Activated naive CD4-positive, alpha-beta T cell (primary cell): ENCODE data around the gene MISFA.
"Not testable (repeated sequence)": the region's sequence is repeated elsewhere in the genome, so short reads cannot be mapped to it uniquely, and the experiment has no call there.

Source experiments
- DNase-seq, 4 experiments: peaks; one replicate each; lab custom pipeline; 2025; lab: John Stamatoyannopoulos, UW

Gene MISFA

DNA sequence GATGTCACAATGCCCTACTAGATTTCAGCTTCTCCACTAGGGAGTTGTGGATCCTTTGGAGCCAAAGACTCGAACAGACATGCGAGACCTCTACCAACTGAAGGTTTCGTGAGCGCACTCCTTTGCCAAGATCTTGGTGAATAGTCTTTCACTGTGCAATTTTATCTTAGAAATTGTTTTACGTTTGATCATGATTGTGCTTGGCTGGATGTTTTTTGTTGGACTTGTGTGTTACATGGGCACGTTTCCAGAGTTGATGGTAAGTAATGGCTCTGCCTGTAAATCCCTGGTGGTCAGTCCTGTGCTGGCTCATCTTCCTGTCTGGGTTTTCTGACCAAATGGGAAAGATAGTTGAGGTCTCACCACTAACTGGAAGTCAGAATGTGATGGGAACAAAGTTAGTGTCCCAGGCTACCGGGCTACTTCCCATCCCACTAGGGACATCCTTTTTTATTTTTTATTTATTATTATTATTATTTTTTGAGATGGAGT is at the start of gene MISFA:
MISFA (plus strand) TSS at position 51 of the 492 bp plus-strand sequence; CDS start at position 191, 140 bp downstream.
- no peak for DNase-seq

DNA sequence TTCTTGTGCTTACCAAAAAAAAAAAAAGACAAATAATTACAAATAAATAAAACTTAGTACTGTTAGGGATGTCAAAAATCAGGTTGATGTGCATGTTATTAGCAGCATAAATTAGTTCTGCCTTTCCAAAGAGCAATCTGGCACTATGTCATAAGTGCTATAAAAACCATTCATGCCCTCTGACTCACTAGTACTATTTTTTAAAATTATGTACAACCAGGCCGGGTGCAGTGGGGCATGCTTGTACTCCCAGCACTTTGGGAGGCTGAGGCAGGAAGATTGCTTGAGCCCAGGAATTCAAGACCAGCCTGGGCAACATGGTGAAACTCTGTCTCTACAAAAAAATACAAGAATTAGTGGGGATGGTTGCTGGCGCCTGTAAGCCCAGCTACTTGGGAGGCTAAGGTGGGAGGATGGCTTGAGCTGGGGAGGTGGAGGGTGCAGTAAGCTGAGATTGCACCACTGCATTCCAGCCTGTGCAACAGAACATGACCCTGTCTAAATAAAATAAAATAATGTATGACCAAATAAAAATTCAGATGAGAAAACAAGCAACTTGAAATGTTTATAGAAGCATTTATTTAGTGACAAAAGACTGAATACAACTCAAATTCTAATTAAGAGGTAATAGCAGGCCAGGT is 36.4 kb upstream of the MISFA start:
- DNase-seq = no peak

DNA sequence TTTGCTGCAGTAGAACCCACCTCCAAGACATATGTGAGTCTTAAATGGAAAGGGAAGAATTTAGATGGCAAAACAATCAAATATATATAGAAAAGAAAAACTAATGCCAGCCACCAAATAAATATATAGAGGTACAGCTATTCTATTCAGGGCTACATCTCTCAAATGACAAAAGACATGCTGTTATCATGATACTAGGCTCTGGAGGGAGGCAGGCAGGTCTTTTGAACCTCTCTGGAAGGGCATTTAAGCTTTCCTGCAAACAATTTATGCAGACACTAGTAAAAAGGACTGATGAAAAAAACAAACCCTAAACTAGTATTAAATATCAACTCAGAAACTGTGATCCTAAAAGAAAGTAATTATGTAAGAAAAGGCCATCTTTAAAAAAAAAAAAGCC is 35.4 kb upstream of the MISFA start:
- DNase-seq = no peak

DNA sequence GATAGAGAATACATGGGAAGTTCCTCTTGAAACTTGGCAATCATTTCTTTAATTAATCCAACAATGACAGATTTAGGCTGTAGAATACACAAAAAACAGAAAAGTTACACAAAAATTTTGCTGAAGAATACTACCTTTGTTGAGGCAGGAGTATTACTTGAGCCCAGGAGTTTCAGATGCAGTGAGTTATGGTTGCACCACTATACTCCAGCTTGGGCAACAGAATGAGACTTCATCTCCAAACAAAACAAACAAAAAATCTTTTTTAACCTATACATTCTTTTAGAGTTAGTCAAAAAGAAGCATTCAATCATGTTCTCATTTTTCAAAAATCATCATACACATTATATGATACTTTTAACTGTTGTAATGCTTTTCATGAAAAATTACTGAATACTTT is 33.2 kb upstream of the MISFA start:
- no peak for DNase-seq

DNA sequence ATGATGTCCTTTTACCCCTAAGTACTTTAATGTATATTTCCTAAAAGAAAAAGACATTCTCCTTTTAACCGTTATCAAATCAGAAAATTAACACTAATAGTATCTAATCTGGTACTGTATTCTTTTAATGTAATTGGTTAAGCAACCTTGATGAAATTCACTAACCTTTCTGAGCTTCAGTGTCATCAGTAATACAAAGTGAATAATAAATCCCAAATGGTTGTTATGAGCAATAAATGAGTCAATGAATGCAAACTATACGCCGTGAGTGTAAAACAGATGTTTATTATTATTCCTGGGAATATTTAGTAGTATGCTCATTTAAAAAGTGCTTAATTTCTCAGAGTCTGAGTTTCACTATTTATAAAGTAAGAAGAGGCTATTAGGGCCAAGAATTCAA is 32.5 kb upstream of the MISFA start:
- DNase-seq = no peak

DNA sequence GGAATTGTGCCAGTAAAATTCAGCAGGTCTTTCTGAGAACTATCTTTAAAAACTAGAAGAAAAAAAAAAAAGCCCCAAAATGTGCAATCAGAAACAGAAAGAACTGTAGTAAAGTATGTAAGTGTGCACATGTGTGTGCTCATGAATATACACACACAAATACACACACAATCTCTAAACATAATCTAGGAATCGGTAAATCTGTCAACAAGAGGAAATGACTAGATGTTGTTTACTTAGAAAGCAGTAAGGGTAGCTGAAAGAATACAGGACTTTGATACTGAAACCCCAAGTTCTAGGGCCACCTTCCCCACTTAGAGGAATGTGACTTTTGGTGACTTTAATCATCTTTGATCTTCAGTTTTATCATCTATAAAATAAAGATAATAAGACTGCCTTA is 24.2 kb upstream of the MISFA start:
- DNase-seq = no peak

DNA sequence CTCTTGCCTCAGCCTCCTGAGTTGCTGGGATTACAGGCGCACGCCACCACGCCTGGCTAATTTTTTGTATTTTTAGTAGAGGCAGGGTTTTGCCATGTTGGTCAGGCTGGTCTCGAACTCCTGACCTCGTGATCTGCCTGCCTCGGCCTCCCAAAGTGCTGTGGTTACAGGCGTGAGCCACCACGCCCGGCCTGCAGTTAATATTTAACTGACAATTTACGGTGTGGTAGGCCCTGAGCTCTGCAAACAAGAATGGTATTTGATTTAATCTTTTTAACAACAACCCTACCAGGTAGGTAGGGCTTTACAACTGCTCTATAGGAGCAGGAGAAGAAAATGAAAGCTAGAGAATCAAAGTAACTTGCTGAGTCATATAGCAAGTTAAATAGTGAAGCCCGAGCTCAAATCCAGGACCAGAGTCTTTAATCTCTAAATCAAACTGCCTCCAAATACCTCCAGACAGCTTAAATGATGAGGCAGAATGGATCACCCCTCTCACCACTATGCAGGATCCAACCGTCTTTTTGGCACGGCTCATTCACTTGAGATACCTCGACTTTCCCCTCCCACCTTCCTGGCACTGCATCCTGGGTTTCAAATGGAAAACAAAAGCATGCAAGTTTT is 20.5 kb upstream of the MISFA start:
- DNase-seq = no peak

DNA sequence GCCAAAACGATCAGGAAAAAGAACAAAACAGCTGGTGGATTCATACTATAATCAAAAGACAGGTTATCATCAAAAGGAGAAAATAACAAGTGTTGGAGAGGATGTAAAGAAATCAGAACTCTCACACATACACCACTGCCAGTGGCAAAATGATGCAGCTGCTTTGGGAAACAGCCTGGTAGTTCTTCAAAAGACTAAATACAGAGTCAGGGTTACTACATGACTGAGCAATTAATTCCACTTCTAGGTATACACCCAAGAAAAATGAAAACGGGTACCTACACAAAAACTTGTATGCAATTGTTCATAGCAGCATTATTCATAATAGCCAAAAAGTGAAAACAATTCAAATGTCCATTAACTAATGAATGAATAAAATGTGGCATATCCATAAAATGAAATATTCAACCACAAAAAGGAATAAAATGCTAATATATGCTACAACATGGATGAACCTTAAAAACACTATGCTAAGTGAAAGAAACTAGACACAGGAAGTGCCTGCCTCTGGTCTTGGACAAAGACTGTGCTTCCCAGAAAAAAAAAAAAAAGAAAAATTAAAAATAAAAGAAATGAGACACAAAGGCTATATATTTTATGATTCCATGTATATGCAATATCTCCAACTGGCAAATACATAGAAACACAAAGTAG is 19.3 kb upstream of the MISFA start:
- DNase-seq = no peak

DNA sequence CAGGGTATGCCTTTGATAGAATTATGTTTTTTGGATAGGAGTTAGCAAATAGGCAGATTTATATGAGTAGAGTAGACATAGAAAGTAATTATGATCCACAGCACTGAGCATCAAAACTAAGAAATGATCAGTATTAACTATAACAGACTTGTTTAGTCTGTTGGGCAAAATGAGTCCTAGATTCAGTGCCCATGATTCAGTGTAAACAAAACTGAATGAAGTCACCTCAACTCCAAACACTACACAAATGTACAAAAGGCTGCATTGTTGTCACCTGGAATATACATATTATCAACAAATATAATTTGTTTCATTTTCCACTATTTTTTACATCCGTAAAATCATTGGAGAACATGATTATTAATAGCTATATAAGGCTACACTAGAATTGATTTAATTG is 17.8 kb upstream of the MISFA start:
- DNase-seq = no peak

DNA sequence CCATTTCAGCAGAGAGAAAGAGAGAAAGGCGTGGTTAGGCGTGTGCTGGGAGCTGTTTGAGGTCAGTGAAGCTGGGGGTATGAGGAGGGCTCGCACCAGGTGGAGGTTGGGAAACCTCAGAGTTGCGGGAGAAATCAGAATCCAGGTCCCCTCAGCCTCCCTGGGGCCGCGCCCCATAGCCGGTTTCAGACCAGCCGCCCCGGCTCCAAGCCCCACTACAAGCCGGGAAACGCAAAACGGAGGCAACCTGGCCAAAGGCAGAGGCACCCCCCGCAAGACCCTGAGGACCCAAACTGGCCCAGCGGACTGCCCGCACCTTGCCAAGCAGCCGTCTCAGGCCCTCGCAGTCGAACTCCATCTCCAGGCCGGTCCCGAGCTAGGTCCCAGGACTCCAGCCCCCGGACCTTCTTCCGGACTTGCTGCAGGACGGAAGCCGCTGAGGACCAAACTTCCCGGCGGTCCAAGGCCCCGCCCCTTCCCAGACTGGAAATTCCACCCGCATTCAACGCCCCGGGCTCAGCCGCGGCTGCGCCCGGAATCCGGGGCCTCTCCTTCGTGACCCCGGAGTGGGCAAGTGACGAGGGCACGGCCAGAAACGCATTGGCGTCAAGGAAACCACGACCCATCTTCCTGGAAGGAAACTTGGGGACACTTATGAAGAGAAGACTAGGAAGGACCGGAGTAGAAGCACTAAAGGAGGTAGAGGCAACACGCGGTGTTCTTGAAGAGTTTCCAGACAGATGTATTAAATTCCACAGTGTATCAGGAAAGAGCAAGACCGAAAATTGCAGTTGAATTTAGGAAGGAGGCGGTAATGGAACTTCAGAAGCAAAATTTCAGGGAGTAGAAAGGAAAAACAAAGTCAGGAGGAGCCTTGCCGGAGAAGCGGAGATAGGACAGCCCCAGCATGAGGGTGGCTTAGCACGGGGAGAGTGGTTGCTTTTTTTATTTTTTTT is 11.0 kb upstream of the MISFA start, which contains the start of gene UEVLD:
UEVLD (minus strand) TSS at position 438 of the 956 bp plus-strand sequence; CDS start at position 358, 80 bp downstream.
- peak; percentile 5 to 23 (median 15) for DNase-seq

DNA sequence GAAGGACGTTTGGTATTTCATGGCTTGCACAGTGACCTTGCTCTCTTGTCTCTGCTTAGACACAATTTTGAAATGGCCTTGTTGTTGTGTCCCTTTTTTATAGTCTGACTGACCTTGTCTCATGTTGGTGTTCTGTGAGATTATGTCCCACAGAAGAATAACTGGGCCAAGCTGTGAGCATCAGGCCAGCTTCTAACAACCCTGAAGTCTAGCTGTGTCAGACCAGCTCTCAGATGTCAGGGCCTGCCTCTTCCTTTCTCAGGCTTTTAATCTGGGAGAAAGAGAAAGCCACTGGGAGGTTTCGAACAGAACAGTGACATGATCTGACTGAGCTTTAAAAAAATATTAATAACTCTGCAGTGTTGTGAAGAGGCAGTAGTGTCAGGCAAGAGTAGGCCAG is 9.0 kb upstream of the MISFA start:
- DNase-seq = no peak

DNA sequence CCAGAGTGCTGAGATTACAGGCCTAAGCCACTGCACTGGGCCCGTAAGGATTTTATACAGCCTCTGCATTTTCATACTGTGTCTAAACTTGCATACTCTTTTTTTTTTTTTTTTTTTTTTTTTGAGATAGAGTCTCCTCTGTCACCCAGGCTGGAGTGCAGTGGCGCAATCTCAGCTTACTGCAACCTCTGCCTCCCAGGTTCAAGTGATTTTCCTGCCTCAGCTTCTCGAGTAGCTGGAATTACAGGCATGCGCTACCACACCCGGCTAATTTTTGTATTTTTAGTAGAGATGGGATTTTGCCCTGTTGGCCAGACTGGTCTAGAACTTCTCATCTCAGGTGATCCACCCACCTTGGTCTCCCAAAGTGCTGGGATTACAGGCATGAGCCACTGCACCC is 5.5 kb upstream of the MISFA start:
- not testable (repeated sequence) for DNase-seq

DNA sequence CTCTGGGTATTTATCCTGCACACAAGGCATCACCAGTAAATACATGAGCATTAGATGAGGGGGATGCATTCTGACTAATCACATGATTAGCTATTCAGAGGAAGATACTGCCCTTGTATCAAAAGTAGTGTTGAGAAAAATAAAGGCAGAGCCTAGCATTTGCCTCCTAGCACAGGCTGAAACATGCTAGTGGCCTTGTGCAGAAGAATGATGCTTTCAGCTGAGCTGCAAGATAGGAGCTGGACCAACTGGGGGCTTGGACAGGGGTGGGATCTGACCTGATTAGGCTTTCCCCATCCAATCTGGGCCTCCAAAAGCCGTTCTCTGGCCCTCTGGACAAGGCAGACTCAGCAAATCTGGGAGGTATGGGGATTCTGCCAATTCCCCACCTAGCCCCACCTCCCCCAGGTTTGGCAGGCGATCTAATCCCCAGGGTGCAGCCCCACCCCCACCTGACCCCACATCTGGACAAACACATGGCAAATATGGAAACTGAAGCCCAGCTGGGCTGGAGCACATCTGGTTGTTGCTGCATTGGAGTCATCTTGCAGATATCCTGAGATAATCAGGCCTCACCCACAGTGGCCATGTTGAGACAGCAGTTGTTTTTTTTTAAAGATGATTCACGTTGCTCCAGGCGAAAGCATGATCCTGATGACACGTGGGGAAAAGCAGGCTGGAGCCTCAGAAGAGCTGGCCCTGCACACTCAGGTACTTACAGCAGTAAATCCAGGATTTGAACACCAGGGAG is 4.4 kb upstream of the MISFA start:
- DNase-seq = no peak

DNA sequence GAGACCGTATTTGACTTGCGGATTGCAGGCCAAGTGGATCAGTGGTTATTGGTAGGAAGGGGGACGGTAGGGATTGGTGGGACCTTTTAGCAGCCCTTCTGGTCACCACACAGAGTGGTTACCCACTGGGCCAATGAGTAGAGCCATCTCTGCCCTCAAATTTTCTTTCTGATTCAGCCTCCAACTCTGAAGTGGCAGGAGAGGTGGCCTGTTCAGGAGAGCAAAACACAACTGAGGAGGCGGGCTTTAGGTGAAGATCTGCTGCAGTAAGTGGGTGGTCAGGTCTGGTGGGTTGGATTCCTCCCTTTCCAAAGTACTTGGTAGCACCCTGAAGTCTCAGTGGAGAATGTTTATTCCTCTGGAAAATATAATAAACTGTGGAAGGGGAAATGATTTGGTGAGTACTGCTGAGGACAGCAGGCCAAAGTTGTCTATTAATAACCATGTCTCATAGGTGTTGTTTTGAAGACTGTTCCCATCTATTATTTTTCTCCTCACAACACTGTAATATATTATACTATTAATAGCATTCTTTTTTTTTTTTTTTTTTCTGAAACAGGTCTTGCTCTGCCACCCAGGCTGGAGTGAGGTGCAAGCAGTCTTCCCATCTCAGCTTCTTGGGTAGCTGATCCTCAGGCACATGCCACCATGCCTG is 1.5 kb downstream of the MISFA start:
- no peak for DNase-seq

DNA sequence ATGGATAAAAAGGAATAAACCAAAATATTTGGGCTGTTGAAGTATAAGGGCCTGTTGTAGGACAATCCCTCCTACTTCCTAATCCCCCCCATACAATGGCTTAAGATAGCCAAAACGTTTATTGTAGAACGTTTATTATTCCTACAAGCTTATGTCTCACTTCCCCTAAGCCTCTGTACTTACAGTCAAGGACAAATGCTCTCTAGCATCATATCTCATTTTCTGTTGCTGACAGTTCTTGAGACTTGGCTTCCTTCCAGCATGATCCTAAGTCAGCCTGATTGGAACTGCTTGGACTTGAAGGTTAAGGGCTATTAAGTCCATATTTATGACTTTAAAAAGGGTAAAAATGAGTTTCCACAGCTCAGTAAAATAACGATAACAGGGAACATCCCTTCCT is 8.8 kb downstream of the MISFA start:
- DNase-seq = no peak

DNA sequence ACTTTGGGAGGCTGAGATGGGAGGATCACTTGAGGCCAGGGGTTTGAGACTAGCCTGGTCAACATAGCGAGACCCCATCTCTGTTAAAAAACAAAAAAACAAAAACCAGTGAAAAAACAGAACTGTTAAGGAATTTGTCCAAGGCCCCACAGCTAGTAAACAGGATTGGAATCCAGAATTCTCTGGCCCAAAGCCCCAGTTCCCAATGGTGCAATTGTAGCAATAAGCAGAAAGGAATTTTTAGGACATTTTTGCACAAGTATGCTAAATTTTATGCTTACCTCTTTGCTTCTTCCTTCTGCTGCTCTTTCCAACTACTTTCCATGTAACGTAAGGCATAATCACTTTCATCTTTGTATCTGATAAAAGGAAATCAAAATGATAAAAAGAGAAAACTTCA is 11.6 kb downstream of the MISFA start:
- DNase-seq = no peak

DNA sequence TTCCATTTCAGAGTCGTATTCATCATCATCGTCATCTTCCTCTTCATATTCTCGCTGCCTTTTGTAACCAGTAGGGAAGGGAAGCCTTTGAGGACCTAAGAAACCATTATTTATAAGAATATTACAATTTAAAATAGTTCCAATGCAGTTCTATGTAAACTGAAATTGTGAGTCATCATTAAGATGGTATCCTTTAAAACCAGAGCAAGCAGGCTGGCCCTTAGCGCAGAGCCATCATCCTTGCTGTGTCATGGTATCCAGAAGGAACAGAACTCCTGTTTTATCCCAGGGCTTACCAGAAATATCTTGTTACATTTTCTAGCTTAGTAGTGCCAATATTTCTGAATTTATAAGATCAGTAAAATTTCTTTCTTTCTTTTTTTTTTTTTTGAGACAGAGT is 12.8 kb downstream of the MISFA start:
- no peak for DNase-seq

DNA sequence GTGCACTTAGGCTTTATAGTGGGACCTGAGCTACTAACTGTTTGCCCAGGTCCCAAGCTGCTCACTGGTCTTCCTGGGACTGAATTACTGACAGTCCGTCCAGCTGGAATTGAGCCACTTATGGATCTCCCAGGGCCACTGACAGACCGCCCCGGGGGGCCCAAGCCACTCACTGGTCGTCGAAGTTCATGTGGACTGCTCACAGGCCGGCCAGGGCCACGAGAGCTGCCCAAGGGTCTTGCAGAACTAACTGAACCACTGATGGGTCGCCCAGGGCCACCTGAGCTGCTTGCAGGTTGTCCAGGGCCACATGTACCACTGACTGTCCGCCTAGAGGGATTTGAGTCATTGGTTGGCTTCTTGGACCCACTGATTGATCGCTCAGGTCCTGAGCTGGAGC is 15.1 kb downstream of the MISFA start:
- DNase-seq = no peak

DNA sequence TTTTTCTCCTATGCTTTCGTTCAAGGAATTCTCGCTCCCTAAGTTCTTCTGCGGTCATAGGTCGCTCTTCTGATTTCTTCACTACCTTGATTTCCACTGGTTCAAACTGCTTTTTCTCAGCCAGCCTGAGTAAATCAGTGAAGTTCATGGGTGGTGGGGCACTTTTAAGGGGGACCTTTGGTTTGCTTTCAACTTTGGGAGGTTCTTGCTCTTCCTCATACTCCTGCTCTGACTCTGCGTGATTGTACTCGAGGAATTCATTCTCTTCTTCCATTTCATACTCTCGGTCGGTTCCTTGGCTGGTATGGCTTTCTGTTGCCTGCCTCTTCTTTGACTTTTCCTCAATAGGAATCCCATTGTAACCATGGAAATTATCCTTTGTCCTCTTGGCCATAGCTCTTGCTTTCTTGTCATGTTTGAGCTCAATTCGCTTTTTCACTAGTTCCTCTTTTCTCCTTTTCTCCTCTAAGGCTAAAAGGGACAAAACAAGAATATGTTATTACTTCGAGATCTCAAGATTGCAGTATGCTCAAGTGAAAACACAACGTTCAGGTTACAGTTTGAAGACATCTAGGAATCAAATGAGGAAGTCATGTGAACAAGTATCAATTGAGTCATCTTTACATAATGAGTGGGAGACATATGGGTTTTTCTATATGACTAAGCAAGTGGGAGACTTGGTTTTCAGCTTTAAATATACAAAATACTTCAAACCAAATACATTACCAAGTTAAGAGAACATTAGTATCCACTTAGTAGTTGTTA is 16.2 kb downstream of the MISFA start:
- no peak for DNase-seq
